MCF 10A (cell line): ENCODE measurements around the gene MAPK1. TPM values are rescaled to one million over a fixed set of nuclear protein-coding genes. Genes with fewer than 3 reads are reported as not detected.
"Not testable (repeated sequence)": the region's sequence is repeated elsewhere in the genome, so short reads cannot be mapped to it uniquely, and the experiment has no call there.

ENCODE experiments used
- BruUV-seq: library from RNA; stranded (reverse); fragments of 400-500 nt; replicated peaks from 2 replicates; lab custom pipeline; 2021; lab: Mats Ljungman, UMichigan
- CTCF ChIA-PET: fragments of 300-600 bp; sonication (Branson Sonifier 250); formaldehyde crosslinking; extraction: SDS; loops from one replicate; lab custom pipeline; 2021; ENCODE audit warnings: antibody characterized with exemption, inconsistent platforms; lab: Yijun Ruan, JAX
- POLR2A ChIA-PET: fragments of 300-600, 350-650 bp; sonication (Branson Sonifier 250); formaldehyde crosslinking; extraction: SDS; loops from one replicate; lab custom pipeline; 2020; ENCODE audit warnings: antibody characterized with exemption, inconsistent platforms; lab: Yijun Ruan, JAX
- DNase-seq: peaks from one replicate; pipeline ENCODE4 v3.0.0-alpha.2; 2018; ENCODE audit not compliant: unreplicated experiment
- H3K27ac Mint-ChIP-seq: one replicate; pipeline ENCODE4 v1.8.0; 2022; ENCODE audit warnings: mild to moderate bottlenecking, low read depth, mixed read lengths; ENCODE audit not compliant: unreplicated experiment
- H3K27me3 Mint-ChIP-seq: one replicate; pipeline ENCODE4 v1.8.0; 2022; ENCODE audit warnings: mixed read lengths; ENCODE audit not compliant: insufficient read depth, unreplicated experiment
- H3K36me3 Mint-ChIP-seq: one replicate; pipeline ENCODE4 v1.8.0; 2022; ENCODE audit warnings: mild to moderate bottlenecking, moderate library complexity, mixed read lengths; ENCODE audit not compliant: insufficient read depth, unreplicated experiment
- H3K4me1 Mint-ChIP-seq: one replicate; pipeline ENCODE4 v1.8.0; 2022; ENCODE audit warnings: mixed read lengths; ENCODE audit not compliant: insufficient read depth, unreplicated experiment
- H3K4me3 Mint-ChIP-seq: one replicate; pipeline ENCODE4 v1.8.0; 2022; ENCODE audit warnings: mild to moderate bottlenecking, moderate library complexity, mixed read lengths; ENCODE audit not compliant: unreplicated experiment
- H3K9me3 Mint-ChIP-seq: one replicate; pipeline ENCODE4 v1.8.0; 2022; ENCODE audit warnings: mixed read lengths; ENCODE audit not compliant: unreplicated experiment
- CTCF ChIP-seq: fragments of 200-600 bp; IDR thresholded peaks from one replicate; pipeline ENCODE4 v1.8.0; 2022; ENCODE audit warnings: antibody characterized with exemption, mild to moderate bottlenecking; ENCODE audit not compliant: unreplicated experiment
- intact Hi-C: fragments of 100-400 bp; cut with micrococcal nuclease; formaldehyde crosslinking; loops from 2 replicates; pipeline ENCODE4 v1.14.1; 2022
- total RNA-seq: library from RNA; stranded (reverse); gene quantifications from 2 replicates; pipeline ENCODE4 v1.2.3, GENCODE V29; 2022

MAPK1 gene
- total RNA-seq, 1 experiment from 2014 or later = 123 TPM

- no peaks in the 10 kb centered on the region for H3K4me1 Mint-ChIP-seq
- TF ChIP-seq CTCF = no peak
- ChIA-PET CTCF (no interaction called here), POLR2A (interaction anchor here (0.7 kb wide), 1 partner anchor 101 kb away, joined by 3 read pairs; no protein-coding TSS in a partner anchor)
- BruUV-seq = no TSS peak
- no peak overlapping the region for H3K4me3 Mint-ChIP-seq
- no peaks in the 10 kb centered on the region for H3K9me3 Mint-ChIP-seq
- H3K27me3 Mint-ChIP-seq = no peaks in the 10 kb centered on the region
- H3K27ac Mint-ChIP-seq = no peak overlapping the region
- intact Hi-C loops = no loop called here
- H3K36me3 Mint-ChIP-seq = peaks cover 82% of the 10 kb centered on the region
- DNase-seq = no peak
These were observed 64.8 kb downstream of the MAPK1 start for GRCh38 chr22:21802673-21803072.

- no peak for TF ChIP-seq CTCF
- intact Hi-C loops = no loop called here
- no TSS peak for BruUV-seq
- CTCF ChIA-PET = interaction anchor here (0.6 kb wide), 1 partner anchor 130 kb away, joined by 3 read pairs; no protein-coding TSS in a partner anchor
- H3K36me3 Mint-ChIP-seq = peaks cover 87% of the 10 kb centered on the region
- H3K4me3 Mint-ChIP-seq = no peak overlapping the region
- no peak for DNase-seq
- H3K27me3 Mint-ChIP-seq = no peaks in the 10 kb centered on the region
- no peaks in the 10 kb centered on the region for H3K9me3 Mint-ChIP-seq
- POLR2A ChIA-PET = interaction anchor here (0.7 kb wide), 1 partner anchor 102 kb away, joined by 3 read pairs; no protein-coding TSS in a partner anchor
- H3K4me1 Mint-ChIP-seq = no peaks in the 10 kb centered on the region
- no peak overlapping the region for H3K27ac Mint-ChIP-seq
These were observed 65.4 kb downstream of the MAPK1 start for GRCh38 chr22:21802056-21802455.

GRCh38 chr22:21801304-21801644 is 66.2 kb downstream of the MAPK1 start:
- CTCF ChIA-PET = interaction anchor here (0.7 kb wide), 1 partner anchor 20 kb away, joined by 4 read pairs; no protein-coding TSS in a partner anchor
- H3K4me3 Mint-ChIP-seq, H3K27me3 Mint-ChIP-seq, BruUV-seq, H3K4me1 Mint-ChIP-seq, intact Hi-C loops, POLR2A ChIA-PET, H3K27ac Mint-ChIP-seq, DNase-seq, H3K9me3 Mint-ChIP-seq: not testable (repeated sequence)
- peaks cover 87% of the 10 kb centered on the region for H3K36me3 Mint-ChIP-seq

- TF ChIP-seq CTCF = no peak
- H3K9me3 Mint-ChIP-seq = no peaks in the 10 kb centered on the region
- no peaks in the 10 kb centered on the region for H3K27me3 Mint-ChIP-seq
- no peak overlapping the region for H3K27ac Mint-ChIP-seq
- ChIA-PET POLR2A (no interaction called here), CTCF (interaction anchor here (0.7 kb wide), 2 partner anchors 13 to 19 kb away, joined by 3 to 4 read pairs; no protein-coding TSS in a partner anchor)
- intact Hi-C loops = no loop called here
- peaks cover 84% of the 10 kb centered on the region for H3K36me3 Mint-ChIP-seq
- BruUV-seq = no TSS peak
- H3K4me1 Mint-ChIP-seq = no peaks in the 10 kb centered on the region
- H3K4me3 Mint-ChIP-seq = no peak overlapping the region
- DNase-seq = no peak
These were observed 66.7 kb downstream of the MAPK1 start for GRCh38 chr22:21800552-21801303.
